CD4-positive, alpha-beta memory T cell (primary cell): ENCODE data around the gene FNDC3B. TPM values are rescaled to one million over a fixed set of nuclear protein-coding genes. Genes with fewer than 3 reads are reported as not detected.

ENCODE experiments used
- CTCF ChIA-PET: fragments of 350-600 bp; sonication (Branson Sonifier 250); formaldehyde crosslinking; loops from one replicate; lab custom pipeline; 2021; ENCODE audit warnings: inconsistent platforms; ENCODE audit not compliant: partially characterized antibody; lab: Charles Lee
- POLR2A ChIA-PET: fragments of 350-600 bp; sonication (Branson Sonifier 250); formaldehyde crosslinking; loops from one replicate; lab custom pipeline; 2021; ENCODE audit not compliant: partially characterized antibody; lab: Charles Lee
- DNase-seq, 5 donors: peaks; one replicate each; pipeline versions ENCODE4 v3.0.0 to v3.0.0-alpha.2; 2020 to 2022; ENCODE audit warnings: mixed read lengths in 1 of 5
- H3K27ac ChIP-seq: one replicate; pipeline ENCODE4 v1.7.0; 2013; ENCODE audit warnings: low read depth, low read length
- H3K27me3 ChIP-seq: 2 replicates; pipeline ENCODE4 v1.7.0; 2013; ENCODE audit warnings: mild to moderate bottlenecking, low read length, moderate library complexity; ENCODE audit not compliant: insufficient read depth
- H3K36me3 ChIP-seq: 2 replicates; pipeline ENCODE4 v1.7.0; 2013; ENCODE audit warnings: mild to moderate bottlenecking, low read length, moderate library complexity; ENCODE audit not compliant: insufficient read depth
- H3K4me1 ChIP-seq: 2 replicates; pipeline ENCODE4 v1.7.0; 2013; ENCODE audit warnings: mild to moderate bottlenecking, low read length, moderate library complexity; ENCODE audit not compliant: insufficient read depth
- H3K4me3 ChIP-seq, 2 donors: one replicate each; pipeline ENCODE4 v1.7.0; 2013; ENCODE audit warnings: low read length in 2 of 2, mild to moderate bottlenecking in 1 of 2
- H3K9me3 ChIP-seq, 2 donors: one replicate each; pipeline ENCODE4 v1.7.0; 2013; ENCODE audit warnings: low read length in 2 of 2, control low read depth in 1 of 2; ENCODE audit not compliant: control insufficient read depth in 1 of 2
- H3K27ac Mint-ChIP-seq, 7 donors: one replicate each; pipeline ENCODE4 v1.8.0; 2020 to 2021; ENCODE audit warnings: mixed read lengths in 7 of 7, mild to moderate bottlenecking in 6 of 7, inconsistent platforms in 3 of 7, moderate library complexity in 3 of 7
- H3K27me3 Mint-ChIP-seq, 2 donors: one replicate each; pipeline ENCODE4 v1.8.0; 2020 to 2021; ENCODE audit warnings: mixed read lengths in 2 of 2
- H3K36me3 Mint-ChIP-seq, 2 donors: one replicate each; pipeline ENCODE4 v1.8.0; 2020 to 2021; ENCODE audit warnings: mixed read lengths in 2 of 2, inconsistent platforms in 1 of 2, mild to moderate bottlenecking in 1 of 2
- H3K4me1 Mint-ChIP-seq, 4 donors: one replicate each; pipeline ENCODE4 v1.8.0; 2020 to 2021; ENCODE audit warnings: mixed read lengths in 4 of 4, mild to moderate bottlenecking in 1 of 4
- H3K4me3 Mint-ChIP-seq, 8 donors: one replicate each; pipeline ENCODE4 v1.8.0; 2020 to 2021; ENCODE audit warnings: mixed read lengths in 8 of 8, mild to moderate bottlenecking in 7 of 8, moderate library complexity in 6 of 8, inconsistent platforms in 3 of 8
- H3K9me3 Mint-ChIP-seq, 8 donors: one replicate each; pipeline ENCODE4 v1.8.0; 2020 to 2021; ENCODE audit warnings: mixed read lengths in 8 of 8, mild to moderate bottlenecking in 5 of 8, inconsistent platforms in 3 of 8, moderate library complexity in 1 of 8
- intact Hi-C: fragments of 100-400 bp; cut with micrococcal nuclease; formaldehyde crosslinking; loops from one replicate; pipeline ENCODE4 v1.15.1; 2023
- polyA plus RNA-seq, 2 donors: library from polyadenylated mRNA; unstranded; fragments of 300-500 nt; fragmentation: Illumina TruSeq; gene quantifications; one replicate each; pipeline ENCODE4 v1.2.3, GENCODE V29; 2021
- total RNA-seq, 2 experiments: library from RNA; stranded (reverse); gene quantifications; one replicate each; pipeline ENCODE4 v1.2.3, GENCODE V29; 2021

Gene FNDC3B
- total and polyA plus RNA-seq, 4 experiments from 2014 or later: 10.9 to 18.2 (median 14.8) TPM

GRCh38 chr3:172152874-172153273, 113.5 kb downstream of the FNDC3B start:
- Histone ChIP-seq H3K4me3 (no peak overlapping the region), H3K27ac (no peak overlapping the region), H3K9me3 (no peaks in the 10 kb centered on the region), H3K27me3 (no peaks in the 10 kb centered on the region), H3K4me1 (peaks cover 11% of the 10 kb centered on the region), H3K36me3 (no peaks in the 10 kb centered on the region)
- Mint-ChIP-seq H3K27ac (peak overlapping the region in 5 of 7 donors; percentile 1 to 65 (median 56)), H3K27me3 (no peaks in the 10 kb centered on the region), H3K9me3 (no peaks in the 10 kb centered on the region), H3K4me1 (peaks cover 24 to 43% (median 32%) of the 10 kb centered on the region in 4 donors), H3K4me3 (peak overlapping the region in 7 of 8 donors; percentile 27 to 79 (median 66)), H3K36me3 (peaks cover 0 to 4% of the 10 kb centered on the region in 2 donors)
- intact Hi-C loops: no loop called here
- ChIA-PET POLR2A (no interaction called here), CTCF (no interaction called here)
- no peak for DNase-seq

- H3K27me3 Mint-ChIP-seq: no peaks in the 10 kb centered on the region
- intact Hi-C loops: no loop called here
- ChIA-PET CTCF (interaction anchor here (0.8 kb wide), 1 partner anchor 118 kb away, joined by 3 read pairs; no protein-coding TSS in a partner anchor), POLR2A (no interaction called here)
- H3K36me3 Mint-ChIP-seq: peaks cover 0 to 4% of the 10 kb centered on the region in 2 donors
- Histone ChIP-seq H3K27me3 (no peaks in the 10 kb centered on the region), H3K36me3 (no peaks in the 10 kb centered on the region), H3K4me1 (peaks cover 11% of the 10 kb centered on the region), H3K4me3 (no peak overlapping the region), H3K27ac (no peak overlapping the region), H3K9me3 (no peaks in the 10 kb centered on the region)
- peak in 3 of 5 donors; percentile 19 to 61 (median 24) for DNase-seq
- peak overlapping the region in 6 of 7 donors; percentile 1 to 89 (median 73) for H3K27ac Mint-ChIP-seq
- H3K9me3 Mint-ChIP-seq: no peaks in the 10 kb centered on the region
- H3K4me1 Mint-ChIP-seq: peaks cover 23 to 43% (median 31%) of the 10 kb centered on the region in 4 donors
- peak overlapping the region in 6 of 8 donors; percentile 27 to 79 (median 68) for H3K4me3 Mint-ChIP-seq
Observed at GRCh38 chr3:172153335-172153861, 114.0 kb downstream of the FNDC3B start.

- CTCF ChIA-PET: interaction anchor here (1.0 kb wide), 1 partner anchor 120 kb away, joined by 5 read pairs; no protein-coding TSS in a partner anchor
- H3K4me1 Mint-ChIP-seq: peaks cover 19 to 49% (median 30%) of the 10 kb centered on the region in 4 donors
- no peaks in the 10 kb centered on the region for H3K9me3 ChIP-seq
- H3K4me3 ChIP-seq: no peak overlapping the region
- H3K36me3 ChIP-seq: no peaks in the 10 kb centered on the region
- no peak overlapping the region for H3K27ac ChIP-seq
- intact Hi-C loops: no loop called here
- H3K27me3 ChIP-seq: no peaks in the 10 kb centered on the region
- H3K36me3 Mint-ChIP-seq: peaks cover 0 to 4% of the 10 kb centered on the region in 2 donors
- H3K27ac Mint-ChIP-seq: peak overlapping the region in 1 of 7 donors; percentile 39
- POLR2A ChIA-PET: no interaction called here
- no peak for DNase-seq
- H3K4me1 ChIP-seq: peaks cover 11% of the 10 kb centered on the region
- H3K4me3 Mint-ChIP-seq: no peak overlapping the region
- H3K27me3 Mint-ChIP-seq: no peaks in the 10 kb centered on the region
- no peaks in the 10 kb centered on the region for H3K9me3 Mint-ChIP-seq
Observed at GRCh38 chr3:172154768-172155664, 115.6 kb downstream of the FNDC3B start.

- Mint-ChIP-seq H3K4me3 (no peak overlapping the region), H3K27me3 (no peaks in the 10 kb centered on the region), H3K36me3 (peaks cover 0 to 4% of the 10 kb centered on the region in 2 donors), H3K9me3 (no peaks in the 10 kb centered on the region), H3K4me1 (peaks cover 18 to 48% (median 30%) of the 10 kb centered on the region in 4 donors), H3K27ac (peak overlapping the region in 1 of 7 donors; percentile 14)
- no peaks in the 10 kb centered on the region for H3K9me3 ChIP-seq
- H3K27ac ChIP-seq: no peak overlapping the region
- H3K4me3 ChIP-seq: no peak overlapping the region
- H3K4me1 ChIP-seq: peaks cover 11% of the 10 kb centered on the region
- intact Hi-C loops: no loop called here
- H3K36me3 ChIP-seq: no peaks in the 10 kb centered on the region
- POLR2A ChIA-PET: interaction anchor here (0.9 kb wide), 1 partner anchor 18 kb away, joined by 3 read pairs; no protein-coding TSS in a partner anchor
- CTCF ChIA-PET: interaction anchor here (0.6 kb wide), 1 partner anchor 105 kb away, joined by 3 read pairs; no protein-coding TSS in a partner anchor
- DNase-seq: no peak
- H3K27me3 ChIP-seq: no peaks in the 10 kb centered on the region
Observed at GRCh38 chr3:172155897-172156585, 116.7 kb downstream of the FNDC3B start.

GRCh38 chr3:172156586-172156955, 117.2 kb downstream of the FNDC3B start:
- Histone ChIP-seq H3K4me3 (no peak overlapping the region), H3K27me3 (no peaks in the 10 kb centered on the region), H3K9me3 (no peaks in the 10 kb centered on the region), H3K4me1 (peaks cover 11% of the 10 kb centered on the region), H3K27ac (no peak overlapping the region), H3K36me3 (no peaks in the 10 kb centered on the region)
- CTCF ChIA-PET: interaction anchor here (0.6 to 1.3 kb wide), 2 partner anchors 105 to 186 kb away, joined by 3 read pairs; no protein-coding TSS in a partner anchor
- H3K36me3 Mint-ChIP-seq: peaks cover 0 to 4% of the 10 kb centered on the region in 2 donors
- DNase-seq: no peak
- H3K4me3 Mint-ChIP-seq: no peak overlapping the region
- H3K9me3 Mint-ChIP-seq: no peaks in the 10 kb centered on the region
- intact Hi-C loops: no loop called here
- peaks cover 18 to 46% (median 30%) of the 10 kb centered on the region in 4 donors for H3K4me1 Mint-ChIP-seq
- no peak overlapping the region for H3K27ac Mint-ChIP-seq
- H3K27me3 Mint-ChIP-seq: no peaks in the 10 kb centered on the region
- POLR2A ChIA-PET: interaction anchor here (0.9 kb wide), 1 partner anchor 19 kb away, joined by 3 read pairs; no protein-coding TSS in a partner anchor

- Histone ChIP-seq H3K9me3 (no peaks in the 10 kb centered on the region), H3K4me1 (peaks cover 10% of the 10 kb centered on the region), H3K36me3 (no peaks in the 10 kb centered on the region), H3K27me3 (no peaks in the 10 kb centered on the region), H3K27ac (no peak overlapping the region), H3K4me3 (no peak overlapping the region)
- H3K4me1 Mint-ChIP-seq: peaks cover 15 to 42% (median 24%) of the 10 kb centered on the region in 4 donors
- POLR2A ChIA-PET: no interaction called here
- CTCF ChIA-PET: interaction anchor here (1.3 kb wide), 1 partner anchor 184 kb away, joined by 3 read pairs; no protein-coding TSS in a partner anchor
- no peak overlapping the region for H3K4me3 Mint-ChIP-seq
- H3K9me3 Mint-ChIP-seq: no peaks in the 10 kb centered on the region
- H3K27ac Mint-ChIP-seq: no peak overlapping the region
- H3K27me3 Mint-ChIP-seq: no peaks in the 10 kb centered on the region
- DNase-seq: no peak
- intact Hi-C loops: no loop called here
- H3K36me3 Mint-ChIP-seq: peaks cover 2 to 4% of the 10 kb centered on the region in 2 donors
Observed at GRCh38 chr3:172157564-172158258, 118.3 kb downstream of the FNDC3B start.
